ENCODE measurements around the gene GRIK4. TPM values are rescaled to one million over a fixed set of nuclear protein-coding genes. Genes with fewer than 3 reads are reported as not detected.

The GRIK4 gene
- polyA plus RNA-seq, 1 of the 3 experiments (the other 2 are of a cell fraction) = 0.03 TPM

DNA sequence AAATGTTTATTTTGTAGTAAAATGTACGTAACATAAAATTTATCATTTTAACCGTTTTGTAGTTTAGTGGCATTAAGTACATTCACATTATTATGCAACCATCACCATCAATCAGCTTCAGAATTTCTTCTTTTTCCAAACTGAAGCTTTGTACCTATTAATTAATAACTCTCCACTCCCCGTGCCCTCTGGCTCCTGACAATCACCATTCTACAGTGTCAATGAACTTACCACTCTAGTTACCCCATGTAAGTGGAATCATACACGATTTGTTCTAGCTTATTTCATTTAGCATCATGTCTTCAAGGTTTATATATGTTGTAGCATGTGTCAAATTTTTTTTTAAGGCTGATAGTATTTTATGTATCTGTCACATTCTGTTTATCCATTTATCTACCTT lies 522.1 kb downstream of the GRIK4 start:
- H3K79me2 ChIP-seq (ENCODE audit: insufficient read depth) = peaks cover 80% of the 10 kb centered on the region
- no peak overlapping the region for H3K27ac ChIP-seq (ENCODE audit: low read depth in 2 of 2, low read length in 1 of 2)
- H4K20me1 ChIP-seq (ENCODE audit: insufficient read depth) = peaks cover 40% of the 10 kb centered on the region
- WGBS (ENCODE audit: low lambda C conversion rate) = over 99% methylated on average over 4 of the region's 4 CpGs
- H3K4me2 ChIP-seq = no peak overlapping the region
- no peak overlapping the region for H3K4me3 ChIP-seq (ENCODE audit: low read depth in 2 of 2, low read length in 1 of 2)
- H3K4me1 ChIP-seq (ENCODE audit: control insufficient read depth in 1 of 2, insufficient read depth in 2 of 2, low read depth in 1 of 2, low read length in 1 of 2) = no peaks in the 10 kb centered on the region
- no peak overlapping the region for H2AFZ ChIP-seq (ENCODE audit: low read depth)
- H3K27me3 ChIP-seq (ENCODE audit: insufficient read depth) = no peaks in the 10 kb centered on the region
- no peaks in the 10 kb centered on the region for H3K9me2 ChIP-seq
- TF ChIP-seq MXI1 (IDR thresholded peaks at IDR 0.05; ENCODE audit: low read depth, low read length) (no peak), SMC3 (IDR thresholded peaks at IDR 0.05; ENCODE audit: low read depth, low read length) (no peak), RXRA (IDR thresholded peaks at IDR 0.05; ENCODE audit: borderline replicate concordance, low read depth) (no peak)
- peaks cover 0 to 10% of the 10 kb centered on the region in 2 experiments for H3K36me3 ChIP-seq (replicated peaks in 1 of 2; ENCODE audit: control insufficient read depth in 1 of 2, insufficient read depth in 2 of 2, low read length in 1 of 2)
- no peaks in the 10 kb centered on the region for H3K9me3 ChIP-seq
- no peaks in the 10 kb centered on the region for H3F3A ChIP-seq (replicated peaks; ENCODE audit: insufficient read depth)
- ChIA-PET CTCF (interaction anchor here (1.0 to 2.0 kb wide), 3 partner anchors 9 to 161 kb away, joined by 4 to 6 read pairs (median 4); no protein-coding TSS in a partner anchor), POLR2A (no interaction called here)
- no peak for DNase-seq
- no peak overlapping the region for H3K9ac ChIP-seq

DNA sequence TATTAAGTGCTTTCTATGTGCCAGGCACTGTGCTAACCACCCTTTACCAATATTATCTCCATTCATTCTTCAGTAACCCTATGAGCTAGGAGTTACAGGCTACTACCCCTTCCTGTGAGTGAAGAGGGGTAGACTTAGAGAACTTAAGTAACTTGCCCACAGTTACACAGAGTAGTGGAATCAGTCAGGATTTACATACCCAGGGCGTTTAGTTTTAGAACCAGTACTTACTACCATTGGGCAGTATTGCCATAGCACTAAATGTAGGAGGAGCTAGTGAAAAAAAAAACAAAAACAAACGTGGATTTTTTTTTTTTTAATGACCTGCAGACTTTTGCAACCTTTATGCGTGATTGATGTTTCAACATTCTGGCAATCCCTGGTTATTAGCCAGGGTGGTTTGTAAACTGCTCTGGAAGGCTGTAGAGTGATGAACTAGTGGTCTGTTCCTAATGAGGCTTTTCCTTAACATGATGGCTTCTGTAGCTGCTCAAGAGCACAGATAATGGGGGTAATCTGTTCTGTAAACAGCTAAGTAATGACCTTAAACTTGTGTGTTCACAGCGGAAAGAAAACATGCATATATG lies 523.7 kb downstream of the GRIK4 start:
- Histone ChIP-seq H3K9me2 (no peaks in the 10 kb centered on the region), H3K9me3 (no peaks in the 10 kb centered on the region), H2AFZ (ENCODE audit: low read depth) (no peak overlapping the region), H3K4me2 (no peak overlapping the region), H3K36me3 (replicated peaks in 1 of 2; ENCODE audit: control insufficient read depth in 1 of 2, insufficient read depth in 2 of 2, low read length in 1 of 2) (peaks cover 0 to 9% of the 10 kb centered on the region in 2 experiments), H3K9ac (no peak overlapping the region), H3K27ac (ENCODE audit: low read depth in 2 of 2, low read length in 1 of 2) (no peak overlapping the region), H3K27me3 (ENCODE audit: insufficient read depth) (no peaks in the 10 kb centered on the region), H3F3A (replicated peaks; ENCODE audit: insufficient read depth) (no peaks in the 10 kb centered on the region), H3K4me1 (ENCODE audit: control insufficient read depth in 1 of 2, insufficient read depth in 2 of 2, low read depth in 1 of 2, low read length in 1 of 2) (no peaks in the 10 kb centered on the region; a peak in 1 of 4 replicates), H3K79me2 (ENCODE audit: insufficient read depth) (peaks cover 71% of the 10 kb centered on the region), H4K20me1 (ENCODE audit: insufficient read depth) (peaks cover 35% of the 10 kb centered on the region), H3K4me3 (ENCODE audit: low read depth in 2 of 2, low read length in 1 of 2) (no peak overlapping the region)
- 82% methylated on average over 4 of the region's 4 CpGs for WGBS (ENCODE audit: low lambda C conversion rate)
- TF ChIP-seq GATA2 (CRISPR knock-in tag; IDR thresholded peaks at IDR 0.05) (no peak), NFIC (IDR thresholded peaks at IDR 0.05; ENCODE audit: borderline replicate concordance) (no peak), YY1 (IDR thresholded peaks at IDR 0.05; ENCODE audit: low read depth) (no peak), MEF2A (IDR thresholded peaks at IDR 0.05; ENCODE audit: borderline replicate concordance, low read depth) (no peak), JUND (IDR thresholded peaks at IDR 0.05) (no peak)
- CTCF ChIA-PET = interaction anchor here (1.1 to 2.0 kb wide), 3 partner anchors 9 to 159 kb away, joined by 3 to 6 read pairs (median 4); no protein-coding TSS in a partner anchor
- POLR2A ChIA-PET = interaction anchor here (1.3 kb wide), 1 partner anchor 11 kb away, joined by 4 read pairs; the partner anchor contains the start of gene TBCEL
- no peak for DNase-seq

DNA sequence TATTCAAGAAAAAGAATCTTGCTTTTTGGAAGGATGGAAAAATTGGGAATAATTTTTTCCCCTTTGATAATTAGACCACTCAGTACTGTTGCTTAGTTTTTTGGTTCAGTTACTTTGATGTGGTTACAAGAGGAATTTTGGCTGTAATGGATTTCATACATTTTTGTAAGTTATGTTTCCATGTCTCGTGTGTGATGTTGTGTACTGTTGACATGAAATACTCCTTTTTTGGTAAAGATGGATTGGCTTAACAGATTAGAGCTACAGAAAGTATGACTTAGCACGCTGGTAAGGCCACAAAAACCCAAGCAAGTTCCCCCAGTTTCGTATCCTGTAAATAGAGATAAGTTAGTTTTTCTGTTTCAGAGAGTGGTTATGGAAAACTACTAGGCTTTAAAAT lies 524.2 kb downstream of the GRIK4 start:
- H3K4me3 ChIP-seq (ENCODE audit: low read depth in 2 of 2, low read length in 1 of 2) = no peak overlapping the region
- ChIA-PET POLR2A (no interaction called here), CTCF (interaction anchor here (1.1 kb wide), 1 partner anchor 17 kb away, joined by 3 read pairs; no protein-coding TSS in a partner anchor)
- DNase-seq = no peak
- H3K36me3 ChIP-seq (replicated peaks in 1 of 2; ENCODE audit: control insufficient read depth in 1 of 2, insufficient read depth in 2 of 2, low read length in 1 of 2) = peaks cover 0 to 8% of the 10 kb centered on the region in 2 experiments
- peaks cover 35% of the 10 kb centered on the region for H4K20me1 ChIP-seq (ENCODE audit: insufficient read depth)
- H3K9me3 ChIP-seq = no peaks in the 10 kb centered on the region
- no peaks in the 10 kb centered on the region for H3F3A ChIP-seq (replicated peaks; ENCODE audit: insufficient read depth)
- no peaks in the 10 kb centered on the region for H3K9me2 ChIP-seq
- no peaks in the 10 kb centered on the region for H3K27me3 ChIP-seq (ENCODE audit: insufficient read depth)
- no peak overlapping the region for H3K9ac ChIP-seq
- H3K79me2 ChIP-seq (ENCODE audit: insufficient read depth) = peaks cover 68% of the 10 kb centered on the region
- H2AFZ ChIP-seq (ENCODE audit: low read depth) = no peak overlapping the region
- no peaks in the 10 kb centered on the region; a peak in 1 of 4 replicates for H3K4me1 ChIP-seq (ENCODE audit: control insufficient read depth in 1 of 2, insufficient read depth in 2 of 2, low read depth in 1 of 2, low read length in 1 of 2)
- TF ChIP-seq MXI1 (IDR thresholded peaks at IDR 0.05; ENCODE audit: low read depth, low read length) (no peak), FOXJ3 (CRISPR knock-in tag; IDR thresholded peaks at IDR 0.05) (no peak), TCF12 (IDR thresholded peaks at IDR 0.05) (no peak), SMC3 (IDR thresholded peaks at IDR 0.05; ENCODE audit: low read depth, low read length) (no peak), GABPA (IDR thresholded peaks at IDR 0.05; ENCODE audit: low read depth) (no peak), EZH2phosphoT487 (IDR thresholded peaks at IDR 0.05; ENCODE audit: borderline replicate concordance, low read depth) (no peak), TEAD4 (IDR thresholded peaks at IDR 0.05; ENCODE audit: borderline replicate concordance, insufficient read depth) (no peak)
- TF ChIP-seq, protein P1, sequence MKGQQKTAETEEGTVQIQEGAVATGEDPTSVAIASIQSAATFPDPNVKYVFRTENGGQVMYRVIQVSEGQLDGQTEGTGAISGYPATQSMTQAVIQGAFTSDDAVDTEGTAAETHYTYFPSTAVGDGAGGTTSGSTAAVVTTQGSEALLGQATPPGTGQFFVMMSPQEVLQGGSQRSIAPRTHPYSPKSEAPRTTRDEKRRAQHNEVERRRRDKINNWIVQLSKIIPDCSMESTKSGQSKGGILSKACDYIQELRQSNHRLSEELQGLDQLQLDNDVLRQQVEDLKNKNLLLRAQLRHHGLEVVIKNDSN (IDR thresholded peaks at IDR 0.05; ENCODE audit: borderline replicate concordance, low read depth) = no peak
- TF ChIP-seq, protein P2, sequence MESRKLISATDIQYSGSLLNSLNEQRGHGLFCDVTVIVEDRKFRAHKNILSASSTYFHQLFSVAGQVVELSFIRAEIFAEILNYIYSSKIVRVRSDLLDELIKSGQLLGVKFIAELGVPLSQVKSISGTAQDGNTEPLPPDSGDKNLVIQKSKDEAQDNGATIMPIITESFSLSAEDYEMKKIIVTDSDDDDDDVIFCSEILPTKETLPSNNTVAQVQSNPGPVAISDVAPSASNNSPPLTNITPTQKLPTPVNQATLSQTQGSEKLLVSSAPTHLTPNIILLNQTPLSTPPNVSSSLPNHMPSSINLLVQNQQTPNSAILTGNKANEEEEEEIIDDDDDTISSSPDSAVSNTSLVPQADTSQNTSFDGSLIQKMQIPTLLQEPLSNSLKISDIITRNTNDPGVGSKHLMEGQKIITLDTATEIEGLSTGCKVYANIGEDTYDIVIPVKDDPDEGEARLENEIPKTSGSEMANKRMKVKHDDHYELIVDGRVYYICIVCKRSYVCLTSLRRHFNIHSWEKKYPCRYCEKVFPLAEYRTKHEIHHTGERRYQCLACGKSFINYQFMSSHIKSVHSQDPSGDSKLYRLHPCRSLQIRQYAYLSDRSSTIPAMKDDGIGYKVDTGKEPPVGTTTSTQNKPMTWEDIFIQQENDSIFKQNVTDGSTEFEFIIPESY (IDR thresholded peaks at IDR 0.05; ENCODE audit: borderline replicate concordance, low read depth) = no peak
- TF ChIP-seq, protein P3, sequence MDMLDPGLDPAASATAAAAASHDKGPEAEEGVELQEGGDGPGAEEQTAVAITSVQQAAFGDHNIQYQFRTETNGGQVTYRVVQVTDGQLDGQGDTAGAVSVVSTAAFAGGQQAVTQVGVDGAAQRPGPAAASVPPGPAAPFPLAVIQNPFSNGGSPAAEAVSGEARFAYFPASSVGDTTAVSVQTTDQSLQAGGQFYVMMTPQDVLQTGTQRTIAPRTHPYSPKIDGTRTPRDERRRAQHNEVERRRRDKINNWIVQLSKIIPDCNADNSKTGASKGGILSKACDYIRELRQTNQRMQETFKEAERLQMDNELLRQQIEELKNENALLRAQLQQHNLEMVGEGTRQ (IDR thresholded peaks at IDR 0.05; ENCODE audit: borderline replicate concordance, low read depth, low read length) = no peak
- TF ChIP-seq, protein P4, sequence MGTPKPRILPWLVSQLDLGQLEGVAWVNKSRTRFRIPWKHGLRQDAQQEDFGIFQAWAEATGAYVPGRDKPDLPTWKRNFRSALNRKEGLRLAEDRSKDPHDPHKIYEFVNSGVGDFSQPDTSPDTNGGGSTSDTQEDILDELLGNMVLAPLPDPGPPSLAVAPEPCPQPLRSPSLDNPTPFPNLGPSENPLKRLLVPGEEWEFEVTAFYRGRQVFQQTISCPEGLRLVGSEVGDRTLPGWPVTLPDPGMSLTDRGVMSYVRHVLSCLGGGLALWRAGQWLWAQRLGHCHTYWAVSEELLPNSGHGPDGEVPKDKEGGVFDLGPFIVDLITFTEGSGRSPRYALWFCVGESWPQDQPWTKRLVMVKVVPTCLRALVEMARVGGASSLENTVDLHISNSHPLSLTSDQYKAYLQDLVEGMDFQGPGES (IDR thresholded peaks at IDR 0.05; ENCODE audit: low read depth, low read length) = no peak
- H3K4me2 ChIP-seq = no peak overlapping the region
- H3K27ac ChIP-seq (ENCODE audit: low read depth in 2 of 2, low read length in 1 of 2) = no peak overlapping the region
- WGBS (ENCODE audit: low lambda C conversion rate) = 98% methylated on average over 3 of the region's 3 CpGs

Data from SK-N-SH (cell line).